GM13976 (cell line): Measurements from ENCODE around the gene MRTO4.
"Not testable (repeated sequence)": the region's sequence is repeated elsewhere in the genome, so short reads cannot be mapped to it uniquely, and the experiment has no call there.

ENCODE experiments used
- DNase-seq: peaks from one replicate; pipeline ENCODE4 v3.0.0; 2012; ENCODE audit warnings: low spot score
- CTCF ChIP-seq: IDR thresholded peaks from 2 replicates; pipeline ENCODE4 v1.5.1; 2012; ENCODE audit warnings: borderline replicate concordance, mild to moderate bottlenecking; ENCODE audit not compliant: insufficient read depth; ENCODE audit errors: extremely low read depth, missing control alignments, control extremely low read depth
- in situ Hi-C: fragments of 300-500 bp; cut with MboI; formaldehyde crosslinking; loops from one replicate; pipeline ENCODE4 v1.12.0; 2022; ENCODE audit warnings: low sequenced_read_pairs, mixed read lengths, inconsistent platforms; ENCODE audit not compliant: unreplicated experiment

MRTO4 gene

GRCh38 chr1:19273106-19273843, 21.7 kb downstream of the MRTO4 start:
- in situ Hi-C loops, result no loop called here
- no peak for DNase-seq
- TF ChIP-seq CTCF, result no peak

GRCh38 chr1:19273844-19274531, 22.4 kb downstream of the MRTO4 start:
- DNase-seq, in situ Hi-C loops: not testable (repeated sequence)
- peak; percentile 5 for TF ChIP-seq CTCF

GRCh38 chr1:19274636-19275035, 23.0 kb downstream of the MRTO4 start:
- in situ Hi-C loops, result no loop called here
- DNase-seq, result no peak

GRCh38 chr1:19283891-19284290, 32.3 kb downstream of the MRTO4 start:
- in situ Hi-C loops, result no loop called here
- no peak for TF ChIP-seq CTCF
- DNase-seq, result no peak

More at GRCh38 chr1:19274636-19275035, 23.0 kb downstream of the MRTO4 start:
- no peak for TF ChIP-seq CTCF

GRCh38 chr1:19284881-19285280, 33.3 kb downstream of the MRTO4 start:
- no peak for DNase-seq
- TF ChIP-seq CTCF, result no peak
- in situ Hi-C loops, result no loop called here

GRCh38 chr1:19285366-19285765, 33.8 kb downstream of the MRTO4 start:
- DNase-seq, in situ Hi-C loops: not testable (repeated sequence)

GRCh38 chr1:19285807-19286206, 34.2 kb downstream of the MRTO4 start:
- in situ Hi-C loops, DNase-seq: not testable (repeated sequence)
